Measurements from ENCODE around the gene POU3F3.

- TF ChIP-seq POLR2AphosphoS5 (IDR thresholded peaks at IDR 0.05; ENCODE audit: low read depth, low read length) (no peak), POLR2A (IDR thresholded peaks at IDR 0.05; ENCODE audit: low read depth, low read length) (no peak)
These were observed 11.2 kb downstream of the POU3F3 start for GRCh38 chr2:104865096-104865470.

Data from GM12892 (cell line).